K562 (cell line): Measurements from ENCODE around the gene MPL. TPM values are rescaled to one million over a fixed set of nuclear protein-coding genes. Genes with fewer than 3 reads are reported as not detected.

Experiments used
- ATAC-seq: fragments of 200-7000 bp; cut with Tn5 transposase; 3 replicates; pipeline ENCODE4 v1.9.1; 2020; ENCODE audit warnings: moderate library complexity
- BruUV-seq: library from RNA; stranded (reverse); fragments of 400-500 nt; replicated peaks from 2 replicates; lab custom pipeline; 2021; lab: Mats Ljungman, UMichigan
- CTCF ChIA-PET: fragments of 300-600 bp; formaldehyde crosslinking; extraction: SDS; loops from one replicate; lab custom pipeline; 2021; ENCODE audit warnings: low intra/inter-chr PET ratio; lab: Yijun Ruan, JAX
- POLR2A ChIA-PET: fragments of 300-600, 350-650 bp; sonication (Branson Sonifier 250); formaldehyde crosslinking; extraction: SDS; loops from one replicate; lab custom pipeline; 2021; ENCODE audit warnings: antibody characterized with exemption, inconsistent platforms; lab: Yijun Ruan, JAX
- DNase-seq, 4 experiments: peaks; one replicate each; pipeline versions ENCODE4 v3.0.0 to v3.0.0-alpha.2; 2011 to 2018; ENCODE audit warnings: low spot score in 3 of 4, mixed read lengths in 3 of 4; ENCODE audit errors: extremely low read depth in 1 of 4
- FAIRE-seq: peaks from 2 replicates; lab custom pipeline; 2011; peaks lifted over from hg19 to GRCh38; lab: Jason Lieb, UNC
- H2AFZ ChIP-seq: 2 replicates; pipeline ENCODE4 v1.6.0; 2011; ENCODE audit warnings: low read depth, low read length, control low read depth, inconsistent platforms
- H3K27ac ChIP-seq: fragments of 200-600 bp; 3 replicates; pipeline ENCODE4 v1.8.0; 2011; ENCODE audit warnings: low read depth, mild to moderate bottlenecking, control low read depth, inconsistent platforms, low read length, moderate library complexity, mixed read lengths; ENCODE audit errors: extremely low read depth
- H3K27me3 ChIP-seq, 2 experiments: fragments of 300-600 bp in 1 of 2; 2 replicates in 1 of 2; 3 replicates in 1 of 2; pipeline versions ENCODE4 v1.6.0 to v1.8.0; 2011; ENCODE audit warnings: inconsistent platforms in 2 of 2, low read length in 2 of 2, mild to moderate bottlenecking in 1 of 2, mixed read lengths in 1 of 2, moderate library complexity in 1 of 2; ENCODE audit not compliant: control insufficient read depth in 2 of 2, insufficient read depth in 2 of 2
- H3K36me3 ChIP-seq: fragments of 300-600 bp; 3 replicates; pipeline ENCODE4 v1.8.0; 2011; ENCODE audit warnings: mild to moderate bottlenecking, low read length, inconsistent platforms; ENCODE audit not compliant: control insufficient read depth, insufficient read depth
- H3K4me1 ChIP-seq, 2 experiments: fragments of 200-600 bp in 1 of 2; replicated peaks in 1 of 2; 2 replicates in 1 of 2; 3 replicates in 1 of 2; pipeline versions ENCODE4 v1.5.1 to v1.8.0; 2011; ENCODE audit warnings: inconsistent platforms in 2 of 2, low read length in 2 of 2, mild to moderate bottlenecking in 1 of 2, mixed read lengths in 1 of 2, moderate library complexity in 1 of 2; ENCODE audit not compliant: control insufficient read depth in 2 of 2, insufficient read depth in 2 of 2
- H3K4me2 ChIP-seq: 2 replicates; pipeline ENCODE4 v1.6.1; 2011; ENCODE audit warnings: low read length, control low read depth, inconsistent platforms, mixed read lengths; ENCODE audit not compliant: insufficient read depth
- H3K4me3 ChIP-seq: fragments of 200-600 bp; sonication (generic), shearing (Covaris generic); 2 replicates; pipeline ENCODE4 v1.5.1; 2016; ENCODE audit warnings: control low read depth, inconsistent platforms
- H3K79me2 ChIP-seq: fragments of 200-600 bp; 3 replicates; pipeline ENCODE4 v1.8.0; 2011; ENCODE audit warnings: low read length, inconsistent platforms; ENCODE audit not compliant: control insufficient read depth, insufficient read depth
- H3K9ac ChIP-seq, 2 experiments: 2 replicates each; pipeline versions ENCODE4 v1.6.0 to v1.6.1; 2011; ENCODE audit warnings: low read depth in 2 of 2, low read length in 2 of 2, control low read depth in 1 of 2, inconsistent platforms in 1 of 2, mild to moderate bottlenecking in 1 of 2, mixed read lengths in 1 of 2; ENCODE audit not compliant: insufficient read depth in 1 of 2
- H3K9me1 ChIP-seq: one replicate; pipeline ENCODE4 v1.6.0; 2011; ENCODE audit warnings: inconsistent platforms, mild to moderate bottlenecking, low read length, moderate library complexity; ENCODE audit not compliant: control insufficient read depth, insufficient read depth
- H3K9me3 ChIP-seq: replicated peaks from 2 replicates; pipeline ENCODE4 v1.5.1; 2011; ENCODE audit warnings: low read depth, low read length, inconsistent platforms; ENCODE audit not compliant: control insufficient read depth, insufficient read depth
- H4K20me1 ChIP-seq: replicated peaks from 2 replicates; pipeline ENCODE4 v1.6.1; 2011; ENCODE audit warnings: low read length, inconsistent platforms, mixed read lengths; ENCODE audit not compliant: control insufficient read depth, insufficient read depth
- MYBL2 ChIP-seq, 2 experiments: fragments of 450-650 bp in 1 of 2; sonication (generic) in 1 of 2; formaldehyde crosslinking in 1 of 2; IDR thresholded peaks; 2 replicates each; pipeline versions ENCODE4 v1.6.1 to v1.8.1; 2017 to 2022; ENCODE audit warnings: borderline replicate concordance in 1 of 2, inconsistent platforms in 1 of 2, low read depth in 1 of 2, mild to moderate bottlenecking in 1 of 2, missing genetic modification reagents in 1 of 2, moderate library complexity in 1 of 2
- PHTF2 ChIP-seq: fragments of 250-450 bp; sonication (Bioruptor Pico); IDR thresholded peaks from 2 replicates; pipeline ENCODE4 v1.5.0; 2021; ENCODE audit warnings: mild to moderate bottlenecking
- SP2 ChIP-seq: IDR thresholded peaks from 2 replicates; pipeline ENCODE4 v1.6.1; 2011; ENCODE audit warnings: mild to moderate bottlenecking, low read depth, low read length, moderate library complexity; ENCODE audit not compliant: poor library complexity, severe bottlenecking; ENCODE audit errors: extremely low read depth
- ZNF764 ChIP-seq: fragments of 250-450 bp; sonication (Bioruptor Pico); IDR thresholded peaks from 2 replicates; pipeline ENCODE4 v1.4.0; 2020; ENCODE audit warnings: low read depth, mild to moderate bottlenecking, moderate library complexity
- WGBS: fragments of 100-300 bp; shearing (Covaris generic); methylation state at CpG from one replicate; pipeline ENCODE4 v1.1.6; 2016; ENCODE audit warnings: low coverage, mixed read lengths; ENCODE audit not compliant: insufficient coverage; ENCODE audit errors: missing lambda C conversion rate; 5-methylcytosine and 5-hydroxymethylcytosine counted together
- in situ Hi-C: fragments of 300-500 bp; cut with MboI; formaldehyde crosslinking; loops from 4 replicates; pipeline ENCODE4 v1.15.0; 2018; ENCODE audit warnings: inconsistent platforms, mixed read lengths
- intact Hi-C: fragments of 100-400 bp; cut with micrococcal nuclease; formaldehyde crosslinking; loops from 2 replicates; pipeline ENCODE4 v1.14.2; 2022
- polyA plus RNA-seq, 8 experiments: library from polyadenylated mRNA; depleted of rRNA in 4 of 8; stranded (reverse) in 5 of 8; unstranded in 3 of 8; fragments of >200 nt; fragmentation: Nextera tagmentation in 2 of 8; fragmentation: Illumina TruSeq in 1 of 8; extraction: Ambion mirVana in 2 of 8; extraction: Trizol in 1 of 8; gene quantifications; 2 replicates each; pipeline versions ENCODE4 v1.2.1 to v1.2.3, GENCODE V29; 2011 to 2014; ENCODE audit warnings: inconsistent platforms in 1 of 8, missing spikeins in 1 of 8
- total RNA-seq, 7 experiments: library from RNA; depleted of rRNA in 6 of 7; stranded (reverse); fragments of >200 nt in 6 of 7; fragmentation: Illumina TruSeq in 2 of 7; extraction: Trizol in 2 of 7; gene quantifications; 2 replicates each; pipeline versions ENCODE4 v1.2.1 to v1.2.3, GENCODE V29; 2011 to 2021; ENCODE audit warnings: low replicate concordance in 1 of 7
- TF ChIP-seq, protein P1 (sequence below): fragments of 450-650 bp; formaldehyde crosslinking; IDR thresholded peaks from 2 replicates; pipeline ENCODE4 v1.4.0; 2020; ENCODE audit warnings: mild to moderate bottlenecking
- TF ChIP-seq, protein P2 (sequence below): fragments of 450-650 bp; IDR thresholded peaks from 2 replicates; pipeline ENCODE4 v1.6.1; 2016; ENCODE audit warnings: low read depth

Gene MPL
- total and polyA plus RNA-seq, 9 of the 15 experiments (the other 6 are each of a cell fraction or from before 2014, with no cell fraction given): not detected

GRCh38 chr1:43358746-43359693 is 21.4 kb downstream of the MPL start, which contains the start of gene CDC20:
TSS of gene CDC20 (plus strand) at chr1:43358981. CDS start at chr1:43359216, 235 bp downstream.
- Histone ChIP-seq H3K4me2 (peak within 1 kb of the TSS; percentile 95), H3K9me3 (no peaks in the 10 kb centered on the region), H3K27me3 (no peaks in the 10 kb centered on the region), H3K4me3 (peak within 1 kb of the TSS; percentile 83), H3K27ac (peak within 1 kb of the TSS; percentile 90), H3K4me1 (peaks cover 25 to 36% of the 10 kb centered on the region in 2 experiments), H3K79me2 (peaks cover 32% of the 10 kb centered on the region), H3K36me3 (peaks cover 47% of the 10 kb centered on the region), H3K9ac (peak within 1 kb of the TSS; percentile 93 to 99), H4K20me1 (no peaks in the 10 kb centered on the region; the same call in 1 of the 2 replicates), H2AFZ (peak within 1 kb of the TSS; percentile 95), H3K9me1 (peaks cover 5% of the 10 kb centered on the region)
- FAIRE-seq: peak; percentile 93
- peak; percentile 97 for ATAC-seq
- in situ Hi-C loops: no loop called here
- WGBS: 1% methylated on average over 58 of the region's 59 CpGs
- ChIA-PET CTCF (interaction anchor here (0.6 to 1.7 kb wide), 3 partner anchors 121 to 132 kb away, joined by 3 to 9 read pairs (median 4); no protein-coding TSS in a partner anchor), POLR2A (interaction anchor here (0.5 to 2.9 kb wide), 24 partner anchors 9 to 1277 kb away, joined by 3 to 17 read pairs (median 4); partner anchors contain the start of genes ELOVL1 and MED8)
- BruUV-seq: TSS peak; percentile 76
- peak; percentile 97 to 100 (median 98) for DNase-seq
- intact Hi-C loops: loop anchor here (1.0 to 2.0 kb wide), 3 partner anchors 55 to 132 kb away; no protein-coding TSS in a partner anchor
- TF ChIP-seq, protein P1, sequence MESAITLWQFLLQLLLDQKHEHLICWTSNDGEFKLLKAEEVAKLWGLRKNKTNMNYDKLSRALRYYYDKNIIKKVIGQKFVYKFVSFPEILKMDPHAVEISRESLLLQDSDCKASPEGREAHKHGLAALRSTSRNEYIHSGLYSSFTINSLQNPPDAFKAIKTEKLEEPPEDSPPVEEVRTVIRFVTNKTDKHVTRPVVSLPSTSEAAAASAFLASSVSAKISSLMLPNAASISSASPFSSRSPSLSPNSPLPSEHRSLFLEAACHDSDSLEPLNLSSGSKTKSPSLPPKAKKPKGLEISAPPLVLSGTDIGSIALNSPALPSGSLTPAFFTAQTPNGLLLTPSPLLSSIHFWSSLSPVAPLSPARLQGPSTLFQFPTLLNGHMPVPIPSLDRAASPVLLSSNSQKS (CRISPR knock-in tag): no peak
- peak; percentile 100 for TF ChIP-seq MYBL2 (IDR thresholded peaks at IDR 0.05; ENCODE audit: low read depth)
- peak; percentile 97; the same call in 1 of the 2 replicates for TF ChIP-seq MYBL2 (CRISPR knock-in tag; IDR thresholded peaks at IDR 0.05; ENCODE audit: borderline replicate concordance)
- peak; percentile 72 for TF ChIP-seq SP2
- no peak for TF ChIP-seq PHTF2
- no peak for TF ChIP-seq ZNF764 (CRISPR knock-in tag)
- TF ChIP-seq, protein P2, sequence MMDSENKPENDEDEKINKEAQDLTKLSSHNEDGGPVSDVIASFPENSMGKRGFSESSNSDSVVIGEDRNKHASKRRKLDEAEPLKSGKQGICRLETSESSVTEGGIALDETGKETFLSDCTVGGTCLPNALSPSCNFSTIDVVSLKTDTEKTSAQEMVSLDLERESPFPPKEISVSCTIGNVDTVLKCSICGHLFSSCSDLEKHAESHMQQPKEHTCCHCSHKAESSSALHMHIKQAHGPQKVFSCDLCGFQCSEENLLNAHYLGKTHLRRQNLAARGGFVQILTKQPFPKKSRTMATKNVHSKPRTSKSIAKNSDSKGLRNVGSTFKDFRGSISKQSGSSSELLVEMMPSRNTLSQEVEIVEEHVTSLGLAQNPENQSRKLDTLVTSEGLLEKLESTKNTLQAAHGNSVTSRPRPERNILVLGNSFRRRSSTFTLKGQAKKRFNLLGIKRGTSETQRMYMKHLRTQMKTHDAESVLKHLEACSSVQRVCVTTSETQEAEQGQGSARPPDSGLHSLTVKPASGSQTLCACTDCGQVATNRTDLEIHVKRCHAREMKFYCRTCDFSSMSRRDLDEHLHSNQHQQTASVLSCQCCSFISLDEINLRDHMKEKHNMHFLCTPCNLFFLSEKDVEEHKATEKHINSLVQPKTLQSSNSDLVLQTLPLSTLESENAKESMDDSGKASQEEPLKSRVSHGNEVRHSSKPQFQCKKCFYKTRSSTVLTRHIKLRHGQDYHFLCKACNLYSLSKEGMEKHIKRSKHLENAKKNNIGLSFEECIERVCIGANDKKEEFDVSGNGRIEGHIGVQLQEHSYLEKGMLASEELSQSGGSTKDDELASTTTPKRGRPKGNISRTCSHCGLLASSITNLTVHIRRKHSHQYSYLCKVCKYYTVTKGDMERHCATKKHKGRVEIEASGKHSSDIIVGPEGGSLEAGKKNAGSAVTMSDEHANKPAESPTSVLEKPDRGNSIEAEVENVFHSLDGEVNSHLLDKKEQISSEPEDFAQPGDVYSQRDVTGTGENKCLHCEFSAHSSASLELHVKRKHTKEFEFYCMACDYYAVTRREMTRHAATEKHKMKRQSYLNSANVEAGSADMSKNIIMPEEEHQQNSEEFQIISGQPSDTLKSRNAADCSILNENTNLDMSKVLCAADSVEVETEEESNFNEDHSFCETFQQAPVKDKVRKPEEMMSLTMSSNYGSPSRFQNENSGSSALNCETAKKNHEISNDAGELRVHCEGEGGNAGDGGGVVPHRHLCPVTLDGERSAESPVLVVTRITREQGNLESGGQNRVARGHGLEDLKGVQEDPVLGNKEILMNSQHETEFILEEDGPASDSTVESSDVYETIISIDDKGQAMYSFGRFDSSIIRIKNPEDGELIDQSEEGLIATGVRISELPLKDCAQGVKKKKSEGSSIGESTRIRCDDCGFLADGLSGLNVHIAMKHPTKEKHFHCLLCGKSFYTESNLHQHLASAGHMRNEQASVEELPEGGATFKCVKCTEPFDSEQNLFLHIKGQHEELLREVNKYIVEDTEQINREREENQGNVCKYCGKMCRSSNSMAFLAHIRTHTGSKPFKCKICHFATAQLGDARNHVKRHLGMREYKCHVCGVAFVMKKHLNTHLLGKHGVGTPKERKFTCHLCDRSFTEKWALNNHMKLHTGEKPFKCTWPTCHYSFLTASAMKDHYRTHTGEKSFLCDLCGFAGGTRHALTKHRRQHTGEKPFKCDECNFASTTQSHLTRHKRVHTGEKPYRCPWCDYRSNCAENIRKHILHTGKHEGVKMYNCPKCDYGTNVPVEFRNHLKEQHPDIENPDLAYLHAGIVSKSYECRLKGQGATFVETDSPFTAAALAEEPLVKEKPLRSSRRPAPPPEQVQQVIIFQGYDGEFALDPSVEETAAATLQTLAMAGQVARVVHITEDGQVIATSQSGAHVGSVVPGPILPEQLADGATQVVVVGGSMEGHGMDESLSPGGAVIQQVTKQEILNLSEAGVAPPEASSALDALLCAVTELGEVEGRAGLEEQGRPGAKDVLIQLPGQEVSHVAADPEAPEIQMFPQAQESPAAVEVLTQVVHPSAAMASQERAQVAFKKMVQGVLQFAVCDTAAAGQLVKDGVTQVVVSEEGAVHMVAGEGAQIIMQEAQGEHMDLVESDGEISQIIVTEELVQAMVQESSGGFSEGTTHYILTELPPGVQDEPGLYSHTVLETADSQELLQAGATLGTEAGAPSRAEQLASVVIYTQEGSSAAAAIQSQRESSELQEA: peak; percentile 82
